SK-N-SH treated with all-trans-retinoic acid at 6 μM for 48 hours (cell line): Measurements from ENCODE around the gene RNASEH1.

ENCODE experiments used
- ATAC-seq: fragments of 200-7000 bp; cut with Tn5 transposase; 3 replicates; pipeline ENCODE4 v1.9.1; 2020; ENCODE audit warnings: mild to moderate bottlenecking, moderate library complexity
- ARNTL ChIP-seq: fragments of 450-650 bp; formaldehyde crosslinking; IDR thresholded peaks from 2 replicates; pipeline ENCODE4 v1.5.0; 2020; ENCODE audit warnings: low read depth, mild to moderate bottlenecking, moderate library complexity, borderline replicate concordance
- BACH2 ChIP-seq: fragments of 250-450 bp; sonication (Bioruptor Pico); IDR thresholded peaks from 2 replicates; pipeline ENCODE4 v1.9.0; 2021; ENCODE audit warnings: mild to moderate bottlenecking, borderline replicate concordance
- CREB5 ChIP-seq: fragments of 250-450 bp; sonication (Bioruptor Pico); IDR thresholded peaks from 2 replicates; pipeline ENCODE4 v1.5.1; 2020; ENCODE audit warnings: low read depth, mild to moderate bottlenecking, moderate library complexity
- CSDC2 ChIP-seq: fragments of 250-450 bp; sonication (Bioruptor Pico); IDR thresholded peaks from 2 replicates; pipeline ENCODE4 v1.5.0; 2020; ENCODE audit warnings: mild to moderate bottlenecking, moderate library complexity
- ESRRG ChIP-seq: fragments of 250-450 bp; sonication (Bioruptor Pico); IDR thresholded peaks from 2 replicates; pipeline ENCODE4 v1.6.1; 2021; ENCODE audit warnings: mild to moderate bottlenecking
- GLIS3 ChIP-seq: fragments of 250-450 bp; sonication (Bioruptor Pico); IDR thresholded peaks from 2 replicates; pipeline ENCODE4 v1.5.0; 2020; ENCODE audit warnings: mild to moderate bottlenecking, moderate library complexity
- PATZ1 ChIP-seq: fragments of 250-450 bp; sonication (Bioruptor Pico); IDR thresholded peaks from 2 replicates; pipeline ENCODE4 v1.8.0; 2020; ENCODE audit warnings: mild to moderate bottlenecking, moderate library complexity, borderline replicate concordance
- PPARA ChIP-seq: fragments of 250-450 bp; sonication (Bioruptor Pico); IDR thresholded peaks from 2 replicates; pipeline ENCODE4 v1.5.0; 2020; ENCODE audit warnings: mild to moderate bottlenecking, borderline replicate concordance
- RARB ChIP-seq: fragments of 250-450 bp; sonication (Bioruptor Pico); IDR thresholded peaks from 2 replicates; pipeline ENCODE4 v1.8.0; 2021; ENCODE audit warnings: mild to moderate bottlenecking, moderate library complexity
- SNAI2 ChIP-seq: fragments of 250-450 bp; sonication (Bioruptor Pico); IDR thresholded peaks from 2 replicates; pipeline ENCODE4 v1.5.0; 2020; ENCODE audit warnings: mild to moderate bottlenecking, moderate library complexity
- TCF4 ChIP-seq: fragments of 250-450 bp; sonication (Bioruptor Pico); IDR thresholded peaks from 2 replicates; pipeline ENCODE4 v1.8.0; 2021; ENCODE audit warnings: mild to moderate bottlenecking, moderate library complexity, borderline replicate concordance
- TOX ChIP-seq: fragments of 250-450 bp; sonication (Bioruptor Pico); IDR thresholded peaks from 2 replicates; pipeline ENCODE4 v1.8.0; 2021; ENCODE audit warnings: mild to moderate bottlenecking, moderate library complexity, borderline replicate concordance
- ZFP3 ChIP-seq: fragments of 250-450 bp; sonication (Bioruptor Pico); IDR thresholded peaks from 2 replicates; pipeline ENCODE4 v1.5.0; 2020; ENCODE audit warnings: mild to moderate bottlenecking, moderate library complexity
- ZFP30 ChIP-seq: fragments of 450-650 bp; formaldehyde crosslinking; IDR thresholded peaks from 2 replicates; pipeline ENCODE4 v1.5.0; 2022; ENCODE audit warnings: mild to moderate bottlenecking, moderate library complexity
- ZNF565 ChIP-seq: fragments of 450-650 bp; formaldehyde crosslinking; conservative IDR thresholded peaks from 2 replicates; pipeline ENCODE4 v1.5.0; 2020; ENCODE audit warnings: low read depth, mild to moderate bottlenecking, moderate library complexity
- ZNF70 ChIP-seq: fragments of 450-650 bp; formaldehyde crosslinking; IDR thresholded peaks from 2 replicates; pipeline ENCODE4 v1.5.0; 2020; ENCODE audit warnings: mild to moderate bottlenecking, moderate library complexity
- ZNF8 ChIP-seq: fragments of 450-650 bp; formaldehyde crosslinking; IDR thresholded peaks from 2 replicates; pipeline ENCODE4 v1.5.0; 2020; ENCODE audit warnings: mild to moderate bottlenecking, moderate library complexity
- TF ChIP-seq, protein P1 (sequence below): fragments of 250-450 bp; sonication (Bioruptor Pico); IDR thresholded peaks from 2 replicates; pipeline ENCODE4 v1.8.0; 2021; ENCODE audit warnings: low read depth, mild to moderate bottlenecking, moderate library complexity, borderline replicate concordance
- TF ChIP-seq, protein P2 (sequence below): fragments of 250-450 bp; sonication (Bioruptor Pico); IDR thresholded peaks from 2 replicates; pipeline ENCODE4 v1.5.0; 2020; ENCODE audit warnings: mild to moderate bottlenecking, moderate library complexity
- TF ChIP-seq, protein P3 (sequence below): fragments of 250-450 bp; sonication (Bioruptor Pico); IDR thresholded peaks from 2 replicates; pipeline ENCODE4 v1.5.1; 2021; ENCODE audit warnings: mild to moderate bottlenecking, moderate library complexity

The RNASEH1 gene

DNA sequence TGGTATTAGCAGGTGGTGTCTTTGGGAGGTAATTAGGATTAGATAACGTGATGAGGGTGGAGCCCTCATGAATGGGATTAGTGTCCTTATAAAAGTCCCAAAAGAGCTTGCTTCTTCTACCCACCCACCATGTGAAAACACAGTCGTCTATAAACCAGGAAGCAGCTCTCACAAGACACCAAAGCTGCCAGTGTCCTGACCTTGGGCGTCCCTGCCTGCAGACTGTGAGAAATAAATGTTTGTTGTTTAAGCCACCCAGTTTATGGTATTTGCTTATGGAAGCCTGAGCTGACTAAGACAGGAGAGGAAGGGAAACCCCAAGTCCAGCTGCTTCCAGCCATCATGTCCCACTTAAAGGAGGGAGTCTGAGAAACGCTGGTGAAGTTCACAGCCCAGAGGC lies 52.4 kb downstream of the RNASEH1 start:
- no peak for ATAC-seq
- TF ChIP-seq TOX (CRISPR knock-in tag), result no peak
- no peak for TF ChIP-seq PPARA (CRISPR knock-in tag)
- TF ChIP-seq ZNF70 (CRISPR knock-in tag), result no peak
- no peak for TF ChIP-seq ARNTL
- TF ChIP-seq, protein P1, sequence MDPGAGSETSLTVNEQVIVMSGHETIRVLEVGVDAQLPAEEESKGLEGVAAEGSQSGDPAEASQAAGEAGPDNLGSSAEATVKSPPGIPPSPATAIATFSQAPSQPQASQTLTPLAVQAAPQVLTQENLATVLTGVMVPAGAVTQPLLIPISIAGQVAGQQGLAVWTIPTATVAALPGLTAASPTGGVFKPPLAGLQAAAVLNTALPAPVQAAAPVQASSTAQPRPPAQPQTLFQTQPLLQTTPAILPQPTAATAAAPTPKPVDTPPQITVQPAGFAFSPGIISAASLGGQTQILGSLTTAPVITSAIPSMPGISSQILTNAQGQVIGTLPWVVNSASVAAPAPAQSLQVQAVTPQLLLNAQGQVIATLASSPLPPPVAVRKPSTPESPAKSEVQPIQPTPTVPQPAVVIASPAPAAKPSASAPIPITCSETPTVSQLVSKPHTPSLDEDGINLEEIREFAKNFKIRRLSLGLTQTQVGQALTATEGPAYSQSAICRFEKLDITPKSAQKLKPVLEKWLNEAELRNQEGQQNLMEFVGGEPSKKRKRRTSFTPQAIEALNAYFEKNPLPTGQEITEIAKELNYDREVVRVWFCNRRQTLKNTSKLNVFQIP (CRISPR knock-in tag), result no peak
- TF ChIP-seq RARB (CRISPR knock-in tag), result no peak
- TF ChIP-seq PATZ1 (CRISPR knock-in tag), result no peak
- TF ChIP-seq CSDC2, result no peak
- TF ChIP-seq ZFP30 (CRISPR knock-in tag), result no peak

GRCh38 chr2:3504741-3505140 lies 53.4 kb downstream of the RNASEH1 start:
- TF ChIP-seq ZFP3 (CRISPR knock-in tag) (no peak), ZNF565 (no peak), TCF4 (CRISPR knock-in tag) (no peak)
- TF ChIP-seq, all 23 proteins: peak for 0
- ATAC-seq, result no peak

- no peak for ATAC-seq
- TF ChIP-seq SNAI2 (CRISPR knock-in tag) (no peak), ARNTL (no peak), GLIS3 (CRISPR knock-in tag) (no peak), ZFP3 (CRISPR knock-in tag) (no peak), TCF4 (CRISPR knock-in tag) (no peak), BACH2 (CRISPR knock-in tag) (no peak), ZNF565 (no peak), ZNF8 (CRISPR knock-in tag) (no peak), RARB (CRISPR knock-in tag) (no peak), PATZ1 (CRISPR knock-in tag) (no peak), PPARA (CRISPR knock-in tag) (no peak), ESRRG (CRISPR knock-in tag) (no peak), ZFP30 (CRISPR knock-in tag) (no peak), ZNF70 (CRISPR knock-in tag) (no peak), CREB5 (CRISPR knock-in tag) (no peak)
- TF ChIP-seq, protein P2, sequence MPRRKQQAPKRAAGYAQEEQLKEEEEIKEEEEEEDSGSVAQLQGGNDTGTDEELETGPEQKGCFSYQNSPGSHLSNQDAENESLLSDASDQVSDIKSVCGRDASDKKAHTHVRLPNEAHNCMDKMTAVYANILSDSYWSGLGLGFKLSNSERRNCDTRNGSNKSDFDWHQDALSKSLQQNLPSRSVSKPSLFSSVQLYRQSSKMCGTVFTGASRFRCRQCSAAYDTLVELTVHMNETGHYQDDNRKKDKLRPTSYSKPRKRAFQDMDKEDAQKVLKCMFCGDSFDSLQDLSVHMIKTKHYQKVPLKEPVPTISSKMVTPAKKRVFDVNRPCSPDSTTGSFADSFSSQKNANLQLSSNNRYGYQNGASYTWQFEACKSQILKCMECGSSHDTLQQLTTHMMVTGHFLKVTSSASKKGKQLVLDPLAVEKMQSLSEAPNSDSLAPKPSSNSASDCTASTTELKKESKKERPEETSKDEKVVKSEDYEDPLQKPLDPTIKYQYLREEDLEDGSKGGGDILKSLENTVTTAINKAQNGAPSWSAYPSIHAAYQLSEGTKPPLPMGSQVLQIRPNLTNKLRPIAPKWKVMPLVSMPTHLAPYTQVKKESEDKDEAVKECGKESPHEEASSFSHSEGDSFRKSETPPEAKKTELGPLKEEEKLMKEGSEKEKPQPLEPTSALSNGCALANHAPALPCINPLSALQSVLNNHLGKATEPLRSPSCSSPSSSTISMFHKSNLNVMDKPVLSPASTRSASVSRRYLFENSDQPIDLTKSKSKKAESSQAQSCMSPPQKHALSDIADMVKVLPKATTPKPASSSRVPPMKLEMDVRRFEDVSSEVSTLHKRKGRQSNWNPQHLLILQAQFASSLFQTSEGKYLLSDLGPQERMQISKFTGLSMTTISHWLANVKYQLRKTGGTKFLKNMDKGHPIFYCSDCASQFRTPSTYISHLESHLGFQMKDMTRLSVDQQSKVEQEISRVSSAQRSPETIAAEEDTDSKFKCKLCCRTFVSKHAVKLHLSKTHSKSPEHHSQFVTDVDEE (CRISPR knock-in tag), result no peak
- TF ChIP-seq, protein P3, sequence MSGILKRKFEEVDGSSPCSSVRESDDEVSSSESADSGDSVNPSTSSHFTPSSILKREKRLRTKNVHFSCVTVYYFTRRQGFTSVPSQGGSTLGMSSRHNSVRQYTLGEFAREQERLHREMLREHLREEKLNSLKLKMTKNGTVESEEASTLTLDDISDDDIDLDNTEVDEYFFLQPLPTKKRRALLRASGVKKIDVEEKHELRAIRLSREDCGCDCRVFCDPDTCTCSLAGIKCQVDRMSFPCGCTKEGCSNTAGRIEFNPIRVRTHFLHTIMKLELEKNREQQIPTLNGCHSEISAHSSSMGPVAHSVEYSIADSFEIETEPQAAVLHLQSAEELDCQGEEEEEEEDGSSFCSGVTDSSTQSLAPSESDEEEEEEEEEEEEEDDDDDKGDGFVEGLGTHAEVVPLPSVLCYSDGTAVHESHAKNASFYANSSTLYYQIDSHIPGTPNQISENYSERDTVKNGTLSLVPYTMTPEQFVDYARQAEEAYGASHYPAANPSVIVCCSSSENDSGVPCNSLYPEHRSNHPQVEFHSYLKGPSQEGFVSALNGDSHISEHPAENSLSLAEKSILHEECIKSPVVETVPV (CRISPR knock-in tag), result no peak
Measured at GRCh38 chr2:3503483-3503882, 54.6 kb downstream of the RNASEH1 start.
